DLD1 (cell line): ENCODE measurements around the gene ZBTB42.

ENCODE experiments used
- in situ Hi-C: cut with HindIII; loops from 2 replicates; pipeline ENCODE4 v1.10.0; 2017; ENCODE audit warnings: low sequenced_read_pairs

Gene ZBTB42

GRCh38 chr14:104800771-104801519 is at the start of gene ZBTB42:
Gene ZBTB42 (plus strand): TSS chr14:104801101. CDS start chr14:104801198, 97 bp downstream.
- in situ Hi-C loops, result no loop called here

GRCh38 chr14:104751539-104752422 is 49.1 kb upstream of the ZBTB42 start:
- in situ Hi-C loops, result no loop called here

- in situ Hi-C loops, result no loop called here
Measured at GRCh38 chr14:104752423-104752734, 48.5 kb upstream of the ZBTB42 start.

GRCh38 chr14:104752735-104753527 is 48.0 kb upstream of the ZBTB42 start, which contains the start of gene SIVA1:
Gene SIVA1 (plus strand): TSS chr14:104753147. CDS start chr14:104753202, 55 bp downstream.
- in situ Hi-C loops, result no loop called here

- in situ Hi-C loops, result no loop called here
Measured at GRCh38 chr14:104753528-104754212, 47.2 kb upstream of the ZBTB42 start.

GRCh38 chr14:104754213-104754851 is 46.6 kb upstream of the ZBTB42 start:
- in situ Hi-C loops, result no loop called here

- in situ Hi-C loops, result no loop called here
Measured at GRCh38 chr14:104755621-104756020, 45.3 kb upstream of the ZBTB42 start.

GRCh38 chr14:104756477-104757237 is 44.2 kb upstream of the ZBTB42 start:
- in situ Hi-C loops, result no loop called here

GRCh38 chr14:104757238-104757585 is 43.7 kb upstream of the ZBTB42 start:
- in situ Hi-C loops, result no loop called here

GRCh38 chr14:104757681-104758392 is 43.1 kb upstream of the ZBTB42 start:
- in situ Hi-C loops, result no loop called here

GRCh38 chr14:104758981-104759969 is 41.6 kb upstream of the ZBTB42 start:
- in situ Hi-C loops, result no loop called here

GRCh38 chr14:104765517-104765916 is 35.4 kb upstream of the ZBTB42 start:
- in situ Hi-C loops, result no loop called here

- in situ Hi-C loops, result no loop called here
Measured at GRCh38 chr14:104766256-104766862, 34.5 kb upstream of the ZBTB42 start.

- in situ Hi-C loops, result no loop called here
Measured at GRCh38 chr14:104766863-104767633, 33.9 kb upstream of the ZBTB42 start.

GRCh38 chr14:104767634-104767918 is 33.3 kb upstream of the ZBTB42 start:
- in situ Hi-C loops, result no loop called here

GRCh38 chr14:104768437-104769323 is 32.2 kb upstream of the ZBTB42 start:
- in situ Hi-C loops, result no loop called here
